Measurements from ENCODE around the gene SNAPC4.
A peak's percentile ranks its signal among the peaks of the same experiment; 100 is the strongest.

The SNAPC4 gene

DNA sequence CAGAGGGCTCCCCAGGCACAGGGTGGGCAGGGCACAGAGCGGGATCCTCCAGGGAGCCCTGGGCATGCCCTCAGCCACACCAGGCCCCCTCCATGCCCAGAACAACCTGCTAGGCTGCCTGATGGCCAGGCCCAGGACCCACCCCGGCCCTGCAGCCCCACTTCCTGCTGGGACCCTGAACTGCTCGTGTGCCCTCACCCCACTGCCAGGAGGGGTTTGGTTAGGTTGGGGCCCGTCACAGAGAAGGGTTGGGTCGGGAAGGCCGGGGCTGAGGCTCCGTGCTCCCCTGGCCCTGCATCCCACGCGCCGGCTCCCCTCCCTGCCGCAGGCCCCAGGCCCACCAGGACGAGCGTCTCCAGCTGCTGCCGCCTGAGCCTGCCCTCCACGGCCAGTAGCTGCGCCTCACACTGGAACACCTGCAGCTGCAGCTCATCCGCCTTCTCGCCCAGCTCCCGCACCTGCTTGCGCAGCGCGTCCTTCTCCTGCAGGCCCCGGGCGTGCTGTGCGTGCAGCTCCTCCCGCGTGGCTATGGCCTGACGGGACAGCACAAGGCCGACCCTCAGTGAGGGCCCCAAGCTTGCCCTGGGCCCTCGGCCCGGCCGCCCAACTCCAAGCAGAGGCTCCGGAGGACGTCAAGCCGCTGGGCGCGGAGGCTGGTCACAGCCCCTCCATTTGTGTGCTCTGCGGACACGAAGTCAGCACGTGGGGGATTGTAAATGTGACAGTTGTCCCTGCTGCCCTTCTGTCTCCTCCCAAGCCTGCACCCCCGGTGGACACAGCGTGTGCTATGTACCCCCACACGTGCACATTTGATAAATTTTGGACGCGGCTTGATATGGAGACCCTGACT lies 32.4 kb downstream of the SNAPC4 start:
- no peak for DNase-seq

DNA sequence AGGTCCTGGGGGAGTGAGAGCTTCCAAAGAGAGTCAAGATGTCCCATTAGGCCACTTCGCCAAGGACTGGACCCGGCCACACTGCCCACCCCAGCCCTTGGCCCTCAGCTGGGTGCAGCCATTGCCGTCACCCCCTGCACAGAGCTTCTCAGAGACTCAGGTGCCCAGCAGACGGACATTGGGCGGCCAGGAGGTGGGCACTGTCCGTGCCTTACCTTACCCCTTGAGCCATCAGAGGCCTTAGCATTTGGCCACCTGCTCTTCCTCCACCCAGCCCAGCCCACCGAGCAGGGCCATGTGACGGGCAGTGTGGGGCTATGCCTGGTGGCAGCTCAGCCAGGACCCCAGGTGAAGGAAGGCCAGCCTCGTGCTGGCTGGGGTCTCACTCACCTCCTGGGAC lies 33.1 kb downstream of the SNAPC4 start:
- DNase-seq: no peak

DNA sequence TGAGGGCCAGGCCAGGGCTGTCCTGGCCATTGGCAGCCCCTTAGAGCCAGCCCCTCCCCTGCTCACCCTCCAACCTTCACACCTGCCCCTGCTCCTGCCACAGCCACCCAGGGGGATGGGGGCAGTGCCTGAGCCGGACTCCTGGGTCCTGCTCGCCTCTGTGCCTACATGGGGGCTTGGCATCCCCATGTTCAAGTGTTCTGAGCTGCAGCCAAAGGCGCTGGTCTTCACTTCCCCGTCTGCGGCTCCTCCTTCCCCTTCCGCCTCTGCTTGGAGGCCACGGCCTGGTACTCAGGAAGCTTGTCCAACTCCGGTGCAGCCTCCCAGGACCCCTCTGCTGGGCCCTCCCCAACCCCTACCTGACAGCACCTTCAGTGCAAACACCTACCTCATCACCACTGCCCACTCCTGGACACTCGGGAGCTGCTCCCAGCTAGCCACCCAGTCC lies 34.2 kb downstream of the SNAPC4 start:
- DNase-seq: no peak

DNA sequence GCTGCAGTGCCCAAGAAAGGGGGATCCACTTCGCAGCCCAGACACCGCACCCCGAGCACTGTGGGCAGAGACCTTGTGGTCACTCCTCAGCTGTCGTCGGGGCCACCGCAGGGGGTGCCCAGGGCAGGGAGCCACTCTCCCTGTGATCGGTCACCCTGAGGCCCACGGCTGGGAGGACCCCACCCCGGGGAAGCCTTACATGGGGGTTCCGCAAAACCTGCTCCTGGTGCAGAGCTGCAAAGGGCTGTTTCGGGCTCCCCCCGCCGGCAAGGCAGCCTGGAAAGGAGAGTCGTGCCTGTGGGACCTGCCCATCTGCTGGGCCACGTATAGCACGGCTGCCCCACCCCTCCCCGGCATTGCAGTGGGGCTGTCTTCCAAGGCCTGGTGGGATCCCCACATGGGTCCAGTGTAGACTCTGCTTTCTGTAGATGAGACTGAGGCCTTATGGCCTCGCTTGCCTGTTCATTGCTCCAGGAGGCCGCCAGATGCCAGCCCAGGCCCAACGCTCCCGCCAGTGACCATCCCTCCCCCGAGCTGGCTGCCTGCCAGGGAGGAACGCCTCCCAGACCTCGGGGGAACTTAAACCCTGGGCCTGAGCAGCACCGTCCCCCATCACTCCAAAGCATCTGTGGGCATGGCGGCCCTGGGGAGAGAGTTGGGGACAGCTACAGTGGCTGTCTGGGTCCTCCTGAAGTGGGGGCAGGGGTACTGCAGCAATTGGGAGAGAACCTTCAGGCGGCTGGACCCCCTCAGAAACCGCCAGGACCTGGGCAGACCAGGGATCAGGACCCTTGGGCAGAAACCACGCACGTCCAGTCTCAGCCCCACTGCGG lies 34.8 kb downstream of the SNAPC4 start:
- no peak for DNase-seq

DNA sequence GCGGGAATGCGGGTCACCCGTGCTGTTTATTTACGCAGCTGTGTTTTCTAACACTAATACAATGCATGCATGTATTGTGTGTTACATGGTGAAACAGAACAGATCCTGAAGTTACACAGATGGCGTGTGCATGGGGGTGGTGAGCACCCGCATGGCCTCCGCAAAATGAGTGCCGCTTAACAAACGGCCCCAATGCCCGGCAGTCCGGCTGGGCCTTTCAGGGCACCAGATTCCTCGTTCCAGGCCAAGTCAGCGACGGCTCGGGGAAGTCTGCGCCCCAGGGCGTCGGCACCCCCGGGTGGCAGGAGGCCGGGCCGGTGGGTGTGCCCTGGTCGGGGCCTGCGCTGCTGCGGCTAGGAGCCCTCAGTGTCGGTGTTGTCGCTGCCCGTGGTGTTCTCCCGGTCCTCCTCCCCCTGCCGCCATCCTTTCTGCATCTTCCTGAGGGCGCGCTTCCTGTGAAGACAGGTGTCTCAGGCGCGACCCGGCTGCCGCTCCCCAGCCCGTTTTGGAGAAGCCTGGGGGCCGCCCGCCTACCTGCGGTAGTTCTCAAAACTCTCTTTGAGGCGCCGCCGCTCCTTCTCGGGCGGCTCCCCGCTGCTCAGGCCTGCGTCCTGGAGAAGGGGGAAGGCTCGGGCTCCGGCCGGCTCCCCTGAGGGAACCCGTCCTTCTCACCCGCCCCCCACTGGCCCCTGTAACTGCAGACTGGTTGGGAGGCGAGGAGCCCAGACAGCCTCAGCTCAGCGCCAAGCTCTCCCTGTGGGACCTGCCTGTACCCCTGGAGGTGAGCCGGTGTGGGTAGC lies 35.8 kb downstream of the SNAPC4 start:
- no peak for DNase-seq

DNA sequence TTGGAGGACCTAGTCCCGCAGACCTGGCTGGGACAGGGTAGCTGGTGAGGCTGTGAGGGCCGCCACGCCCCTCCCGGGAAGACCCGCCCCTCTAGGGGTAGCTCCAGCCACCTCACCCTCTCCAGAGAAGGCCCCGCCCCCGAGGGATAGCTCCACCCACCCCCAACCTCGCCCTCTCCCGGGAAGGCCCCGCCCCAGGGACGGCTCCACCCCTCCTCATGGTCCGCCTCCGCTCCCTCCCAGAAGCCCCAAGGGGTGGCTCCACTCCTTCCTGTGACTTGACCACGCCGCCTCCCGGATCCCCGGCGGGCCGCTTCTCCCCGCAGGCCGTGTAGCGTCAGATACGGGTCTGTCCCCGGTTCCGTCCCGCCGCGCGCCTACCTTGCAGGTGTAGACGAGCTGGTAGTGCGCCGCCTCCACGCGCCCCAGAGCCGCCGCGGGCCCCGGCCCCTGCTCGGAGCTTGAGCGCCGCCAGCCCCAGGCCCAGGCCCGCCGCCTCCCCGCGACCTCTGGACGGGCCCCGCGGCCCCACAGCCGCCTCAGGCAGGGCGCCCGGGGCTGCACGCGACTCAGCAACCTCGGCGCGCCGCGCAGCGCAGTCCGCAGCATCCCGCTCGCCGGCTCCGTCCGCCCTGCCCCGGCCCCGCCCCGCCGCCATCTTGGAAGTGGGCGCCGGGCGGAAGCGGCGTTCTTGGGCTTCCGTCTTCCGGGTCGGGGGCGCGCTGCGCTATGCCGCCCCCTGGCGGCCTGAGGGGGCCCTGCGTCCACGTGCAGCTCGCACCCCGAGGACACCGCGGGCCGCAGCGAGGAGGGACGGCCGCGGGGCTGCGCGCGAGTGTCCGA lies 36.6 kb downstream of the SNAPC4 start, which contains the start of gene DNLZ:
TSS of gene DNLZ (minus strand) at position 639 of the 843 bp plus-strand sequence. CDS start at position 609, 30 bp downstream.
- peak; percentile 96 to 97 for DNase-seq

DNA sequence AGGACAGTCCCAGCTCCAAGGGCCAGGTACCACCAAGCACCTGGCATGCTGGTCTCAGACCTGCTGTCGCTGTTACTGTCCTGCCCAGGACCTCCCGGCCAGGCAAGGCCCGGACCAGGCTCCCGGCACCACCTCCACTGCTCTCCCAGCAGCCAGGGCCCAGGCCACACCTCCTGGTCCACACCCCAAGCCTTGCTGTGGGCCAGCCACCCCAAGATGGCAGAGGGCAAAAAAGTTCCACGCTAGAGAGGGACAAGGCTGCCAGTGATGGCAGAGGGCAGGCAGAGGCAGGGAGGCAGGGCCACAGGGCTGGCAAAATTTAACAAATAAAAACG lies 37.6 kb downstream of the SNAPC4 start:
- no peak for DNase-seq

- DNase-seq: no peak
Measured at GRCh38 chr9:136361754-136362449, 38.1 kb downstream of the SNAPC4 start.

- DNase-seq: no peak
Measured at GRCh38 chr9:136361047-136361753, 38.8 kb downstream of the SNAPC4 start.

- no peak for DNase-seq
Measured at GRCh38 chr9:136359774-136360718, 39.9 kb downstream of the SNAPC4 start.

- DNase-seq: no peak
Measured at GRCh38 chr9:136358888-136359287, 41.1 kb downstream of the SNAPC4 start.

- DNase-seq: no peak
Measured at GRCh38 chr9:136358016-136358415, 42.0 kb downstream of the SNAPC4 start.

GRCh38 chr9:136357202-136357725 lies 42.7 kb downstream of the SNAPC4 start:
- DNase-seq: no peak

DNA sequence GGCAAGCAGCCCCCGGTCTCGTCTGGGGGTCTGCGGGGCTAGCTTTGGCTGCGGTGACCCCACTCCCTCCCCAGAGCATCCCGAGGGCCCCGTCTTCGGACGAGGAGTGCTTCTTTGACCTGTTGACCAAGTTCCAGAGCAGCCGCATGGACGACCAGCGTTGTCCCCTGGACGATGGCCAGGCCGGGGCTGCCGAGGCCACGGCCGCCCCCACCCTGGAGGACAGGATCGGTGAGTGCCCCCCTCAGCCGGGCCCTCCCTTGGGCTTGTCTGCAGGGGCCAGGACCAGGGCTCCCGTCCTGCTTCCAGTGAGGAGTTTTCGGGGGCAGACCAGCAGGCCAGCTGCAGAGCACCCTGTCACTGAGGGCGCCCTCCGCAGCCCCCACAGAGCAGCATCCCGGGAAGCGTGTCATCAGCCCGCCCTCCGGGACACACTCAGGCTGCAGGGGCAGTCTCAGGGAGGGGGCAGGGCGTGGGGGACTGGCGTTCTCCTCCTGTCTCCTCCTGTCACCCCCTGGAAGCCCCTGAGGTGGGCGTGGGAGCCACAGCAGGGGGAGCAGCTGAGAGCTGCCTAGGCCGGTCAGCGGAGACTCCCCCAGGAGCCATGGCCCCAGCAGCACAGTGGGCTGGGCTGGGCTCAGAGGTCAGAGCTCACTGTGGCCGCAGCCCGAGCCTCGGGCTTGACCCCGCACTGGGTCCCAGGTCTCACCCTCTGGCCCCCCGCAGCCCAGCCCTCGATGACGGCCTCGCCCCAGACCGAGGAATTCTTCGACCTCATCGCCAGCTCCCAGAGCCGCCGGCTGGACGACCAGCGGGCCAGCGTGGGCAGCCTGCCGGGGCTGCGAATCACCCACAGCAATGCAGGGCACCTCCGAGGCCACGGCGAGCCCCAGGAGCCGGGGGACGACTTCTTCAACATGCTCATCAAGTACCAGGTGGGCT lies 44.1 kb downstream of the SNAPC4 start:
- no peak for DNase-seq

GRCh38 chr9:136354592-136355085 lies 45.3 kb downstream of the SNAPC4 start:
- no peak for DNase-seq

DNA sequence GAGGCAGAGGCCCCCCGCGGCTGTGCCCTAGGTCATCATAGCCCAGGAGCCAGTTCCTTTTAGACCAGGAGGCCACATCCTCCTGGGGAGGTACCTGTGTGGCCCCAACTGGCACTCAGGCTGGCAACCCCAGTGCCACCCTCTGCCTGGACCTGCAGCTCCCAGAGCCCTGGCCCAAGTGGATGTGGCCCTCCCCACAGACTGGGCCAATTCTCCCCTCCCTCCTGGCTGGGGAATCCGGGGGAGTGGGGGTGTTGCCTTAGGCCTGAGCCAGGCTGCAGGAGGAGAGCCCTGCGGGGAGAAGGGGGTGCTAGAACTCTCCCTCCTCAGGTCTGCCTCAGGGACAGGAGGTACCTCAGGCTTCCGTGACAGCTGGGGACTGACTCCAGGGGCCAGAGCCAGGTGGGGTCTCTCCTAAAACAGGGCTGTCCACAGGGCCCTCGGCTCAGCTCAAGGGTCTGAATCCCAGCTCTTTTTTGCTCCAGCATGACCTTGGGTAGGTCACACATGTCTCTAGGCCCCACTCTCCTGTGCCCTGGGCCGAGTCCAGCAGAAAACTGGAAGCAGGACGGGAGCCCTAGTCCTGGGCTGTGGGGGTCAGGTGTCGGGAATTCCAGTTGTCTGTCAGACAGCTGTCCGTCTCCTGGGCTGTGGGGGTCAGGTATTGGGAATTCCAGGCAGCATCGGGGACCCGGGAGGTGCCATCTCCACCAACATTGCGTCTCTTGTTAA lies 46.0 kb downstream of the SNAPC4 start:
- DNase-seq: no peak

DNA sequence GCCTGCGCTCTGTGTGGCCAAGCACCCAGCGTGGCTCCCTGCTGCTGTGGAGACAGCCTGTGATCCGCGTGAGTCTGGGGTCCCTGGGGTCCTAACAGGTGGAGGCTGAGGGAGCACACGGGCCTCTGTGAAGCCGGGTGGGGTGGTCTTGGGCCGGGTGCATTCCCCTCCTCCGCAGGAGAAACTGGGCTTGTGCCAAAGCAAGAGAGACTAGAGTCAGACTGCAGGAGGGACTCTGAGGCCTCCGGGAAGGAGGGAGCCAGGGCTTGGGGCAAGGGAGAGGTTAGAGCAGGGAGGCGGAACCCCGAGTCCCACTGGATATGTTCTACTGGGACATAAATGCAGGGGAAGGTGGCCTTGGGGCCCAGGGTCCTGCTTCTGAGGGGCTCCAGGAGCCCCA lies 46.9 kb downstream of the SNAPC4 start:
- no peak for DNase-seq

Measured in activated CD4-positive, alpha-beta T cell treated with anti-CD3 and anti-CD28 coated beads for 4 hours (primary cell).